ENCODE results near the gene ADAM33.

Gene ADAM33

DNA sequence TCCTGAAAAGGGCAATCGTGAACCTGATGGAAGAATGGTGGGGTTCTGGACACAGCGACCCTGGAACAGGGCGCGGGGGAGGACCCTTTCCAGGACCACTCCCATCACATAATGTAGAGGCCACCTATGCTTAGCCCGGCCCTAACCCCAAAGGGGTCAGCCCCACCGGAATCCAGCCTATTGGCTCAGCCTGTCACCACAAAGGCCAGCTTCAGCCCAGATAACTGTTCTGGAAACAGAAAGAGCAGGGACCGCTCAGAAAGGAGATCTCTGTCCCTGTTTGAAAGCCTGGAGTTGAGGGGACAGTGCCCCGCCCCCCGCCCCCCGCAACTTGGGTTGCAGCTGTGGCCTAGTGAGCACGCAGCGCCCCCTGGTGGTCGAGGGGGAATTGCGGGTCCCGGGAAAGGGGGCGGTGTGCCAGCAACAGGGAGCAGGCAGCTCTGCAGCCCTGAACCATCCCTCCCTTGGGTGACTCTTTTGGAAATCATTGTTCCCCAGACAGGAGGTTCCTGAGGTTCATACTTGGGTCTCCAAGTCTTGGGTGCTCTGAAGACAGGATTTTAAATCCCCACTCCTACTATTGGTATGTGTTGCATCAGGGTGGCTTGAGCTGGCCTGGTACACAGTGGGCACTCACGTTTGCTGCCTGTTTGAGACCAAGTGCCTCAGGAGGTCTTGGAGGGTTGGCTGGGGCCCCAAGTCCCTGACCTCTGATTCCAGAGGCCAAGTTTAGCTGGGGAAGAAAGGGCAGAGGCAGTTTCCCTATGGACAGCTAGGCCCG is 29.1 kb upstream of the ADAM33 start:
- no peak for DNase-seq (ENCODE audit: low read depth)
- H3K4me3 ChIP-seq (ENCODE audit: low read depth, low read length) = no peak overlapping the region

DNA sequence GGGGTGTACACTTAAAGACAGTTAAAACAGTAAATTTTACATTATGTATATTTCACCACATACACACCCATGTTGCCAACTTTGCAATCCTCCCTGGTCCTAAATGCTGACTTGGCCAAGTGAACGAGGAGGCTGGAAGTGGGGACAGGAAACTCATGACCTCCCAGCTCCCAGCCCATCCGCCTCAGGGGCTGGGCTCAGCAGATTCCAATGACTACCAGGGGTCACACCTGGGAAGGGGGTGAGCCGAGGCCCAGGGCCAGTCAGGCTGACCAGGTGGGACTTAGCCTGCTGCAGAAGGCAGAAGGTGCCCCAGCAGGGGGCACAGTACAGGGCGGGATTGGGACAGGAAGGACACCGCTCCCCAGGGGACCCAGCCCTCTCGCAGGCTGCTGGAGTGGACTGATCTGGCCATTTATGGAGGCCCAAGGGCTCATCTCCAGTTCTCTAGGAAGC is 28.2 kb upstream of the ADAM33 start:
- no peak for DNase-seq (ENCODE audit: low read depth)

DNA sequence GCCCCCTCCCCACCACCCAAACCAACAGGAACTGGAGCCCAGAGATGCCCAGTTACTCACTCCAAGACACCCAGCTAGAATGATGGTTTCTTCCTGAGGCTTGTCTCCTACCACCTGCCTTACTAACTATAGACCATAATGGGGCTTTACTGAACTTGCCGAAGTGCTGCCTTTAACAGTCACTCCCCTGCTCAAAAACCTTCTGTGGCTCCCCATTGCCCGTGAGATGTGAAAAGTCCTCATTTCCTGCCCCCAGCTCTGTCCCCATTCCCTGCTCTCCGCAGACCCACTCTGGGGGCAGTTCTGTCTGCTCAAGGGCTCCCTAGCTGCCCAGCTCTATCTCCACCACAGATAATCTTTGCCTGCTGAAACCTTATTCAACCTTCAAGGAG is 25.7 kb upstream of the ADAM33 start:
- H3K4me3 ChIP-seq (ENCODE audit: low read depth, low read length) = no peak overlapping the region
- no peak for DNase-seq (ENCODE audit: low read depth)

More for the DNA sequence above, 28.2 kb upstream of the ADAM33 start:
- no peak overlapping the region for H3K4me3 ChIP-seq (ENCODE audit: low read depth, low read length)

DNA sequence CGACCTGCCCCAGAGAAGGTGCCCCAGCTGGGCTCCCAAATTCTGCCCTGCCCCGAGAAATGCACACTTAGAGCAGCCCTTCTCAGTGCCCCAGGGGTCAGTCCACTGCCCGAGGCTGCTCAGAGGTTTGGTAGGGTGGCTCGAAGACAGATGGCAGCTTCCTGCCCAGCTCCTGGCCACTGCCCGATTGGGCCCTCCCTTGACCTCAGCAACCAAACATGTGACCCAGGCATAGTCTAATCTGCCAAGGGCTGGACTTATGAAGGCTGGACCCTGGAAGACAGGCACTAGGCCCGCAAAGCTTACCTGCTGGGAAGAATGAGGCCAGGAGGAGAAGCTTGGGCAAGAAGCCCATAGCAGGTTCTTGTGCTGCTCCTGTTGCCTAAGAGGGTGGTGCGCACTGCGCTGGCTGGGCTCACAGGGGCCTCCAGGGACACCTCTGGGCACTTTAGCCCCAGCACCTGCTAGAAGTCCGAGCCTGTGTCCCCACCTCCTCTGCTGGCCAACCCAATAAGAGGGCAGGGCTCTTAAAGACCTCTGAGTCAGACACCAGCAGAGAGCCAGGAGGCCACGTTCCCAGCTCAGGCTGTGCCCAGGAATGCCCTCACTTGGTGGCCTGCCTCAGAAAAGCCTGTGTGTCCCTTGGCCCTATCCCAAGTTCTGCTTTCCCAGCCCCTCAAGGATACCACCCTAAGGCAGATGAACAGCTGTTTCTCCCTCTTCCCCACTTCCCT is 25.1 kb upstream of the ADAM33 start:
- DNase-seq (ENCODE audit: low read depth) = no peak
- no peak overlapping the region for H3K4me3 ChIP-seq (ENCODE audit: low read depth, low read length)

DNA sequence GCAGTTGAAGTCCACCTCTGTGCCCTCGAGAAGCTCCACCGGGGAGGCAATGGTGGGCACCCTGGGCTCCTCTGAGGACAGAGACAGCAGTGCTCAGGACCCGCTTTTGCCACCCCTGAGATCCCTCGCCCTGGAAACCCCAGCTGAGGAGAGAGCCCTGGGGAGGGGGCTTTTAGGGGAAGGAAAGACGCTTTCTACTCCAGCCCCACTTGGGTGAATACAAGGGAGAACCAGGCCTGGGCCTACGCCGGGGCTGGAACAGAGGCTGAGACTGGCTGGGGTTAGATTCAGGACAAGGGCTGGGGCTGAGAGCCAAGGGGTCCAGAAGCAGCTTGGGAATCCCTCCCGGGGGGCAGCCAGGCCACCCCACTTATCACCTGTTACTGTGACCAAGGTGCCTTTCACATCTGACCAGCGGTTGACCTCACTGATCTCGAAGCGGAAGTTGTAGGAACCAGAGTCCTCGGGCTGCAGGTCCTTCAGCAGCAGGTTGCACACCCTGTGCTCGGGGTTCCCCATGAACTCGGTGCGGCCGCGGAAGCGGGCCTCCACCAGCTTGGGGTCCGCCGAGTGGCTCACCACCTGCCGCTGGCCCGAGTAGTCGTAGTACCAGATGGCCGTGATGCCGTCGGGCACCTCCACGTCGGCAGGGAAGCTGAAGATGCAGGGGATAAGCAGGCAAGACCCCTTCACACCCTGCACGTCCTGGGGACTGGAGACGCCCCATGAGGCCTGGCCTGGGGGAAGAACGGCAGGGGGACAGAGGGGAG is 24.3 kb upstream of the ADAM33 start:
- DNase-seq (ENCODE audit: low read depth) = no peak
- no peak overlapping the region for H3K4me3 ChIP-seq (ENCODE audit: low read depth, low read length)

DNA sequence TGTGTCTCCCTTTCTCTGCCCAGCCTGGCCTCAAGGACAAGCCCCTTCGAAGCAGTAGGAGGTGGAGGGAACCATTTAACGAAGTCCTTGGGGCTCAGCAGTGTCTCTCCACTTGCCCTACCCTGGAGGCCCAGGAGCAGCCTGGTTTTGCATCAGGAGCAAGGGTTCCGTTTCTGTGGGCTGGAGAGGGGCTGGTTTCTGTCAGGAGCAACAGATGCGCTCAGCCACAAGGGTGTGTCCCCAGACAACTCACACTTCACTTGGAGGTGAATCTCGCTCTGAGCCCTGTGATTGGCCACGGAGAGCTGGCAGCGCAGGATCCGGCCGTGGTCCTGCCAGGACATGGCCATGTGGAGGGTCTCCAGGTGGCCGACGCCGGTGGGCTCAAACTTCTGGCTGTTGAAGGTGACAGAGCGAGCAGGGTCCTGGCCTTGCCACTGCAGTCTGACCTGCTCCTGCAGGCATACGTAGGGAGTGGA is 23.7 kb upstream of the ADAM33 start:
- DNase-seq (ENCODE audit: low read depth) = no peak
- H3K4me3 ChIP-seq (ENCODE audit: low read depth, low read length) = no peak overlapping the region

DNA sequence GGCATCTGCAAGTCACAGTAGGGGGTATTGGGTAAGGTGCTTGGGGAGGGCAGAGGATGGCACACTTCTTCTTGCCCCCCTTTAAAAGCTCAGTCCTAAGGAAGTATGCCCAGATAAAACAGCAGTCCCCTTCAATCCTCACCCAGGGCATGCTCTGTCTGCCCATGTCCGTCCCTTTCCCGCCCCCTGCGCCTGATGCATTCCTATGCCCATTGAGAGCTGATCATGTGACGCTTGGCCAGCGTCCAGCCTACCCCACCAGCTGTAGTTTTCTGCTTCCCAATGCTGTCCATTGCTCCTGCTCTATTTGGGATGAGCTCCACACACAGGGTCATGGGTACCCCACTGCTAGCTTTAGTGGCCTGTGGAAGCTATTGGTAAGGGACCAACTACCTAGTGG is 22.3 kb upstream of the ADAM33 start:
- no peak overlapping the region for H3K4me3 ChIP-seq (ENCODE audit: low read depth, low read length)
- DNase-seq (ENCODE audit: low read depth) = no peak

DNA sequence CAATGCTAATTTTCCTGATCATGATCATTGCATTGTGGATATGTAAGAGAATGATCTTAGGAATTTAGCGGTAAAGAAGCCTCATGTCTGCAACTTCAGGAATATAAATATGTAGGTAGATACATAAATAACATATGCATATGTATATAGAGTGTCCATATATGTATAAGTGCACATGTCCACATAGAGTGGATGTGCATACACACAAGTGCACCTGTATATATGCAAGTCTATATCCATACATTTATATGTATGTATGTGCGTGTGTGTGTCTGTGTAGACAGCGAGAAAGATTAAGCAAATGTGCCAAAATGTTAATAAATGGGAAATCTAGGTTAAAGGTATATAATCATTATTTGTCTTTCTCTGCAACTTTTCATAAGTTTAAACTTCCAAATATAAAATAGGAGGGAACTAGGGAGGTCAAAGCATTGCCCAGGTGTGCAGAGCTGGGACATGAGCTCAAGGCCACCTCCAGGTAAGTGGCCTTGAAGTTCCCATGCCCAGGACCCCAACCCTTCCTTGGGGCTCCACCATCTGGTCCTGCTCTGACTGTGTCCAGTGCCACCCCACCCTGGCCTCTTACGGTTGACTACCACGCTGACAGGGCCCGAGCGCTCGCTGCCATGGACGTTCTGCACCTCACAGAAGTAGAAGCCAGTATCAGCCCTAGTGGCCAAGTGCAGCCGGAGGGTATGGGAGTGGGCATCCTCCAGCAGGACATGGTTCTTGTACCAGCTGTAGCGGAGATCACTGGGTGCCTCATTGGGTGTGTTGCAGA is 21.0 kb upstream of the ADAM33 start:
- H3K4me3 ChIP-seq (ENCODE audit: low read depth, low read length) = no peak overlapping the region

DNA sequence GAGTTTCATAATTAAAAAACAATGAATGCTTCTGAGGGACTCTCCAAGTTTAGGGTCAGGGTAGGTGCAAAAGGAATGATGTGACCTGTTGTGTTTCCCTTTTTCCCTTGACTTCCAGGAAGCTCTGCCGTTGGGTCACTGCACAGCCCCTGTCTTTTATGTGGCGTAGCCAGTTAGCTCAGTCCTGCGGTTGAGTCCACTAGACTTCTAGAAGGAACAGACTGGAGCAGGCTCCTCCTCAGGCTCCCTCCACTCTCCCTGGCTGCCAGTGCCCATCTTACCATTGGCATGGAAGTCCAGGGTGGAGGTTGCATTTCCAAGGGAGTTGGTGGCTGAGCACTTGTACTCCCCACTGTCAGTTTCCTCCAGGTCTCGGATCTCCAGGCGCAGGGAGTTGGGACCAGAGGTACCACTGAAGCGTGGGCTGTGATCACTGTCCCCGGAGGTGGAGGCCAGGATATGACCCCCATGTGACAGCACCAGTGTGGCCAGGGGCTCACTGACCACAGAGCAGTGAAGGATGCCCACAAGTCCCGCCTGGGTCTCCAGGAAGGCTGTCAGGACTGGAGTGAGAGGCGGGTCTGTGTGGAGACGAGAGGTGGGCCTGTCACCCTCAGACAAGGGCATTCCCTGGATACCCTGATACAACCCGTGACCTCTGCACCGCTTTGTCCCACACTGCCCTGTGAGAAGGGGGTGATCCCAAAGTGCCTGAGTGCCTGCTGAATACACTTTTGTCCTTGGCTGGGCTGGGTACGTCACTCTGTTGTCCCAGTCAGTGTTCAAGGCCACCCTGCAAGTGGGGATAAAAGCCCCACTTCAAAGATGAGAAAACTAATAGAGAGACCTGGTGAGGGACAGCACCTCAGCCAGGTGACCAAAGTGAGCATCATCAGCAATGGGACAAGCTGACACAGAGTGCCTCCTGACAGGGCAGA is 19.5 kb upstream of the ADAM33 start:
- DNase-seq (ENCODE audit: low read depth) = no peak
- H3K4me3 ChIP-seq (ENCODE audit: low read depth, low read length) = no peak overlapping the region

More for the DNA sequence above, 21.0 kb upstream of the ADAM33 start:
- no peak for DNase-seq (ENCODE audit: low read depth)

DNA sequence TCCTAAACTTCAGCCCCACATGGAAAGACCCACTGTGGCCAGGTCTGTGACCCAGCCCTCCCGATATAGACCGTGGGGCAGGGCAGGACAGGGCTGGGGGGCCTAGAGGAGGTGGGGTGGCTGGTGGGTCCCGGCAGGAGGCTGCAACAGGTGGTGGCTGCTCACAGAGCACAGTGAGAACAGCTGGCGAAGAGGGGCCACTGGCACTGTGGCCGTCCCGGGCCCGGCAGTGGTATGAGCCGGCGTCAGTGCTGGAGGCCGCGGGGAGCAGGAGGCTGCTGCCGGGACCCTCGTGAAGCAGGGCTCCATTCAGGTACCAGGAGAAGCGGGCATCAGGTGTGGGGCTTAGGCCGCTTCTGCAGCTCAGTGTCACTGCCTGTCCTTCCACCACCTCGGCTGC is 17.2 kb upstream of the ADAM33 start:
- no peak overlapping the region for H3K4me3 ChIP-seq (ENCODE audit: low read depth, low read length)
- DNase-seq (ENCODE audit: low read depth) = no peak

DNA sequence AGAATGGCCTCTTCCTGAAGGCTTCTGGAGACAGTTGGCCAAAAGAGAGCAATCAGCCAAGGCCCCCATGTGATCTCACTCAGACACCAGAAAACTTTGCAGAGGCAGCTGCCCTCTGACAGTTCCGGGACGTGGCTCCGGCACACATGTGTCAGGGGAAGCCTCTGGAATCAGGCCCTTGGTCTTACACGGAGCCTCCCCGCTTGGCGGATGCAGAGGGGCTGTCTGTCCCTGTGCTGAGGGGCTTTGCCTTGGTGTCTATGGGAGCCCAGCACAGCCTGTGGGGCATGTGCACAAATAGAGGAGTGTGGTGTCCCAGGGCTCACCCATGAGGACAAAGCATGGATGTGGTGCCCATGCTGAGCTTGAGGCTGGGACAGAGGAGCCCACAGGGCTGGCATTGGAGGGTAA is 16.8 kb upstream of the ADAM33 start:
- H3K4me3 ChIP-seq (ENCODE audit: low read depth, low read length) = no peak overlapping the region
- no peak for DNase-seq (ENCODE audit: low read depth)

DNA sequence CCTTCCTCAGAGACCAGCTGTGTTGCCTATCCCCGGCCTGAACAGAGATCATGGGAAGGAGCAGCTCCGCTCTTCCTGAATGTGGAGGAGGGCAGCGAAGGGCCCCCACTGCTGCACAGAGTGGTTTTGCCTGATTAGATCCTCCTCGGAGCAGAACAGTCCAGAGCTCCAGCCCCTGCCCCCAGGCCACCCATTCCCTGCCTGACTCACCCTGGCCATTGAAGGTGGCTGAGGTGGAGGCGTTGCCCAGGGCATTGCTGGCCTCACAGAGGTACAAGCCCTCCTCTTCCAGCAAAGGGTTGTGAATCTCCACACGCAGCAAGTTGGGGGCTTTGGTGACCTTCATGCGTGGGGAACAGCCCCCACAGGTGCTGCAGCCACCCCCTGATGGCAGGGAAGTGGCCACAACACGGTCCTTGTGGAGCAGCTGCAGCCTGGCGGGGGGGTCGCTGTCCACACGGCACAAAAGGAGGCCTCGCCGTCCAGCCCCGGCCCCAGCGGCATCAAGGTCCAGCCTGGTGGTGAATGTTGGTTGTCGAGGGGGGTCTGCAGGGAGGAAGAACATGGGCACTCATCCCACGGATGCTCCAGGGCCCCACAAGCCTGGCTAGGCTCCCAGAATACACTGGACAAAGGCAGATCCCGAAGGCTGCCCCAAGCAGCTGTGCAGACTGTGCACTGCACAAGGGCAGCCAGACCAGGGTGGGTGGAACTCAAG is 15.9 kb upstream of the ADAM33 start:
- DNase-seq (ENCODE audit: low read depth) = no peak
- no peak overlapping the region for H3K4me3 ChIP-seq (ENCODE audit: low read depth, low read length)

DNA sequence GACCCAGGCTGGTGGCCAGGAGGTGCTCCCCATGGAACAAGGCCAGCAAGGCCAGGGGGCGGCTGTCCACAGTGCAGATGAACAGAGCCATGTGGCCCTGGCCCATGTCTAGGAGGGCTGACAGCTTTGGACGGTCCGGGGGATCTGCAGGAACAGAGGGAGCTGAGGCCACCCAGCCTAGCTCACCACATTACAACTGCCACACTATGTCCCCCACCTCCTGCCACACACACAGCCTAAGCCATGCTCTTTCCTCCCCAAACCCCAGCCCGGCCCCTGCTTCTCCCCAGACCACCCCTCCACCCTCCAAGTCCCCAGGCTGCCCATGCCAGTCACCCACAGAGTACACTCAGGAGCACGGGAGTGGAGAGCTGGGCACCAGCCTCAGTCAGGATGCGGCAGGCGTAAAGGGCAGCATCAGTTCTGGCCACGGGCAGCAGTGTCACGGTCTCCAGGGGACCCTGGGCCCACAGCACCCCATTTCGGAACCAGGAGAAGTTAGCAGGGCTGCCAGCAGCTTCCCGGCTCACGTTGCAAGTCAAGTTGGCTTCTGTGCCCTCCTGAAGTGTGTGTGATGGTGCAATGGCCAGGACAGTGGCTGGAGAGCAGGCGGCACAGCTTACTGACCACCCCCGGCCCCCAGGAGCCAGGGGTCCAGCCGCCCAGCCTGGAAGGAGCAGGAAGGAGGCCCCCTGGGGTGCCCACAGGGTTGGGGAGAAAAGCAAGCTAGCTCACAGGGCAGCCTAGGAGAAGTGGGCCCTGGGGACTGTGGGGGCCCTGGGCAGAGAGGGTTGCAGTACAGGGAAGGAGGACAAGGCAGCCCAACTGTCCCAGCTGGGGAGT is 15.2 kb upstream of the ADAM33 start:
- H3K4me3 ChIP-seq (ENCODE audit: low read depth, low read length) = no peak overlapping the region
- DNase-seq (ENCODE audit: low read depth) = no peak

DNA sequence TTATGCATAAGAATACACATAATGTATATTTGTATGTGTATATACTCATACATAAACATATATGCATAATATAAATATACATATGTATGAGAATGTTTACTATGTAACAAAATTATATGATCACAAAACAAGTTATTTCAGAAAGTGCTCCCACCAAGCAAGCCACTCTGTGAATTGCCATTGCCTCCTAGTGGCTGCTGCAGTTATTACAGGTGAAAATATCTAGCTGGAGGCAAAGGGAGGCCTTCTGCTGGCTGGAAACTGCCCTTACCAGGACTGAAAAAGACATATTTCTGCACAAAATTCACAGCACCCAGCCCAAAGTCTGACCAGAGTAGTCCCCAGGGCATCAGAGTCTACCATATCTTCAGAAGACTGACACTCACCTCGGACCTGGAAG is 14.4 kb upstream of the ADAM33 start:
- no peak for DNase-seq (ENCODE audit: low read depth)
- no peak overlapping the region for H3K4me3 ChIP-seq (ENCODE audit: low read depth, low read length)

DNA sequence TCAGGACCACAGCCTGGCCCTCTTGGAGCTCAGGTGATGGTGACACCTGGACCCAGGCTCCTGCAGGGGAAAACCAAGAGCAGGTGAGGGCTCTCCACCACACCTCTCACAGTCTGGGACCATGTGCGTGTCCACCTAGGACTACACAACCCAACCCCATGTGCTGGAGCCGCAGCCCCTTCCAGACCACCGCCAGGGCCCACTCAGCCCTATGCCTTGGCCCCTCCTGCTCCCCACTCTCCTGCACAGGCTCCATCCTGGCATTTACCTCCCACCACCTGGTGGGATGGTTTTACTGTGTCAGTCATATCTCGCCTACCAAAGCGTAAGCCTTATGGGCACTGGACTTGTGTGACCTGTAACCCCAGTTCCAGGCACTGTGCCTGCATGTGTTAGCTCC is 13.1 kb upstream of the ADAM33 start:
- H3K4me3 ChIP-seq (ENCODE audit: low read depth, low read length) = no peak overlapping the region

DNA sequence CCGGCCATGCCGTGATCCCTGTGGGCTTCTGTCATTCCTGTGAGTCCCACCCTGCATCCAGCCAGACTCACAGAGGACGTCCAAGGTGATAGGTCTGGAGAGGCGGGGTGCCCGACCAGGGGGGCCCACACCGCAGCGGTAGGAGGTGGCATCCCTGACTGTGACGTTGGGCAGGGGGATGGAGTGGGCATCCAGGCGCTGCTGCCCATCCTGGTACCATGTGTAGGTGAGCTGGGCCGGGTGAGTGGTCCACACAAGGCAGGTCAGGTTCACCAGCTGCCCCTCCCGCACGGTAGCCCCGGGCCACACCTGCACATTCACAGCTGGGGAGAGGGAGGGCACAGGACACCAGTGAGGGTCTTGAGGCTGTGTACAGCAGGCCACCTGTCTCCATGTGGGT is 11.6 kb upstream of the ADAM33 start:
- no peak overlapping the region for H3K4me3 ChIP-seq (ENCODE audit: low read depth, low read length)
- DNase-seq (ENCODE audit: low read depth) = no peak

More for the DNA sequence above, 13.1 kb upstream of the ADAM33 start:
- no peak for DNase-seq (ENCODE audit: low read depth)
